Inflammatory macrophage treated with lipopolysaccharide for 4 hours (primary cell): ENCODE results near the gene MGRN1.
A peak's percentile ranks its signal among the peaks of the same experiment; 100 is the strongest.

Source experiments
- DNase-seq: peaks from one replicate; pipeline ENCODE4 v3.0.0-alpha.2; 2020

The MGRN1 gene

DNA sequence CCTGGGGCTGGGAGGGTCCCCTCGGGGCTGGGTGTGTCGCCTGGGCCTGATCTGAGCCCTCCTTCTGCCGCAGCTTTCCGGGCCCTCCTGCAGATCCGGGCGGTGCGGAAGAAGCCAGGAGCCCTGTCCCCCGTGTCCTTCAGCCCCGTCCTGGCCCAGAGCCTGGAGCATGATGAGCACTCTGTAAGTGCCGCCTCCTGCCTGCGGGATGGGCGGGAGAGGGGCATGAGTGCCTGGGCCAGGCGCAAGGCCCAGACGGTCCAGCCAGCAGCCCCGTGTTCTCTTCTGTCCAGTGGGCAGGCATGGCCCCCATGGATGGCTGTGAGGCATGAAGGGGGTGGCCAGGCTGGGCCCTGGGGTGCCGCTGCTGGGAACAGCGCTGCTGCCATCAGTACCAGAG, 52.8 kb downstream of the MGRN1 start:
- DNase-seq, result no peak

DNA sequence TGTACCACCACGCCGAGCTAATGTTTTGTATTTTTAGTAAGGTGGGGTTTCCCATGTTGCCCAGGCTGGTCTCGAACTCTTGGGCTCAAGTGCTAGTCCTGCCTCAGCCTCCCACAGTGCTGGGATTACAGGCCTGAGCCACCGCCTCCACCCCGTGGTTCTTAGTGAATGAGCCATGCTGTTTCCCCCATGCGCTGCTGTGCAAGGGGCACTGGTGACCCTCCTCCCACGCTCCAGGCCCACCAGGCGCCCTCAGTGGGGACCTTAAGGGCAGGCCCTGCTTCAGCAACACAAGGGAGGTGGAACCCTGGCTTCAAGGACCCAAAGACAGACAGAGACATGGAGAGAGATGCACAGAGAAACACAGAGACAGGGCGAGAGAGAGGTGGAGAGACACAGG, 53.4 kb downstream of the MGRN1 start:
- no peak for DNase-seq

DNA sequence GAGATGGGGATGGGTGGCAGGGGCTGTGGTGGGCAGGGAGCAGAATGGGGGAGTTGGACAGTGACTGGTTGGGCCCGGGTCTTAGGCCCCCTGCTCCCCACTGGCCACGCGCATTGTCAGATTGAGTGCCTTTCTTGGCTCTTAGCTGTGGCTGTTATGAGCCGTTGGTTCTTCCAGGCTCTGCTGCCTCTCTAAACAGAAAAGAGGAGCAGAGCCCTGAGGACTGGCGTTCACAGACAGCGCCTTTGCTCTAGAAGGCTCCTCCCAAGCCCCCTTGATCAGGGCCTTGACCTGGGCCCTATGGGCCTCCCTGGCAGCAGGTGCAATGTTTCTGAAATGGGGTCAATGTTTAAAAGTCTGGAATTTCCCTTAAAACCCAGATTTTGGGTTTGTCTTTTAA, 54.0 kb downstream of the MGRN1 start:
- no peak for DNase-seq

DNA sequence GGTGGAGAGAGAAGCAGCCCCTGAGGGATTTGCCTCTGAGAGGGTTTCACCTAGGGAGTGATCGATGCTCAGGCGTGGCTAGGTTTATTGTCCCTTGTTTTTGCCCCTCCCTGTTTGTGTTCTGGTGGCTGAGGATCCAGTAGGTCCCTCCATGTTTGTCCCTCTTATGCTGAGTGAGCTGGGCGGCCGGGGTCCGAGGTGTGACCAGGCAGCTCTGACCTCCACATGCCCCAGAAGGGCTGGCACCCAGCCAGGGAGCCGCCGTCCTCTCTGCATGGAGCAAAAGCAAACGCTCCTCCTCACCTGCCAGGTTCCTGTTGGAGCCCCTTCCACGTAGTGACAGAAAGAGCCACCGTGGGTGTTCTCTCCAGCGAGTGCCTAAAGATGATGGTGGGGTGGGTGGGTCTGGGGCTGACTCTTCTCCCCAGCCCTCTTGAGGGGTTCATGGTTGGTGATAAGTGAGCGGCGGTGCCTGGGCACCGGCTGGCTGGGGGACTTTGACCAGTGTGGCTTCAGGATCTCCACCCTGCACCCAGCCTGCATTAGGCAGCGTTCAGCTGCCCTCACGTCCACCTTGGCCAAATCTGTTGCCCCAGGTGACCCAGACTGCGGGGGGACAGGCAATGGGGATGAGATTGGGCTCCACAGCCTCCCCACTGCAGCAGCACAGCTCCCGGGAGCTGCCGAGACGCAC, 54.7 kb downstream of the MGRN1 start:
- DNase-seq, result no peak

DNA sequence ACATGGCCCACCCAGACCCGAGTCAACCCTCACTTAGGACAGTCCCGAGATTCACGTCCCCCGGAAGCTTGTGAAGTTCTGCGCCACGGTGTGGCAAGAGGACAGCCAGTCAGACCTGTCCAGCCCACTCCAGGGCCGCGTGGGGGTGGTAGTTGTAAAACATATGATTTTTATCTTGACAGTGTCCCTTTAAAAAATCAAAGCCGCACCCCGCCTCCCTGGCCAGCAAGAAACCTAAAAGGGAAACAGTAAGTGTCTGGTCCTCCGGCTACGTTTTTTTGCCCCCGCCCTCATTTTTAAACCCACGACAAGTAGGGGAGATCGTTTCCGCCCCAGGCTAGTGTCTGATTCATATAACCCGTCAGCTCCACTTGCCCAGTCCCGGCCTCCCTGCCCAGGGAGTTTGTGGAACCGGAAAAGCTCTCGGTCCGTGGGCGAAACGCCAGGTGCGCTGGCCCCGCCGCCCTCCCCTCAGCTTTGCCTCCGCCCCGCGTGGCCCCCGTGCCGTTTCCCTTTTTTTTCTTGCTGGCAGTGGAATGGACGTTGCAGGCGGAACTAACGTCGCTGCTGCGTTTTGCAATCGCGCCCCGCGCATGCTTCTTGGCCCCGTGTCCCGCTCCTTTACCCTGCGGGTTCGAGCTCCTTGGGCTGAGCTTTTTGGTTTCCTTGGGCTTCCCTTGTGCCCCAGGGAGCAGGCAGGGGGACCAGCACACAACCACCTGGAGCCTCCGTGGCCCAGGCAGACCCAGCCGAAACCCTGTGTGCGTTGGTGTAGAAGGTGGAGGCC, 55.4 kb downstream of the MGRN1 start:
- DNase-seq, result peak; percentile 84

DNA sequence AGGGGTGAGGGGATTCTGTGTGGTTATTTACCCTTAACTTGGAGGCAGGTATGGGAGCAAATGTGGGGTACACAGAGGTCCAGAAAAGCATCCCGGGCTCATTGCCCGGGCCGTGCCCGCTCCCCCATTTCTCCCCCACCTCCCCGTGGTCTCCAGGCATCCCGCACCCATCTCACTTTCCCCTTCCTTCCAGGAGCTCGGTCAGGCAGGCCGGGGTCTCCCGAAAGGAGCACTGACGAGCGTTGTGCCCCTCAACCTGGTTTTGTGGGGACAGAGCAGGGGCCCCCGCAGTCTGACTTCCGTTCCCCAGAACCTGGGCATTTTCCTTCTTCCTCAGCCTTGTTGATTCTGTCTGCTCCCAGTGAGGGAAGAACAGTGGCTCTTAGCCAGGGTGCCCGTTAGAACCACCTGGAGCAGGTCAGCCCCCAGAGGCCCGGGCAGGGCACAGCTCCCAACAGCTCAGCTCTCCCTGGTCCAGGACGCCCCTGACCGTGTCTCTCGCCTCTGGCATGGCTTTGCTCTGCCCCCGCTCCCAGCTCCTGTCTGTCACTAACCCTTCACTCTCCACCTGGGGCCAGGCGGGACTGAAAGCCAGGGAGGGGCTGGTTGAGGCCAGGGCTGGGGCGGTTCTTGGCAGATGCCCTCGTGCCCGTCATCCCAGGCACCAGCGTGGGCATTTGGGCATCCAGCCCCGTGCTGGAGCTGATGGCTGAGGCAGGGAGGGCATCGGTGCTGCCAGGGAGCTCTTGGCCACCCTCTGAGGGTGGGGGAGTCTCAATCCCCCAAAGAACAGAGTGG, 56.2 kb downstream of the MGRN1 start:
- no peak for DNase-seq

DNA sequence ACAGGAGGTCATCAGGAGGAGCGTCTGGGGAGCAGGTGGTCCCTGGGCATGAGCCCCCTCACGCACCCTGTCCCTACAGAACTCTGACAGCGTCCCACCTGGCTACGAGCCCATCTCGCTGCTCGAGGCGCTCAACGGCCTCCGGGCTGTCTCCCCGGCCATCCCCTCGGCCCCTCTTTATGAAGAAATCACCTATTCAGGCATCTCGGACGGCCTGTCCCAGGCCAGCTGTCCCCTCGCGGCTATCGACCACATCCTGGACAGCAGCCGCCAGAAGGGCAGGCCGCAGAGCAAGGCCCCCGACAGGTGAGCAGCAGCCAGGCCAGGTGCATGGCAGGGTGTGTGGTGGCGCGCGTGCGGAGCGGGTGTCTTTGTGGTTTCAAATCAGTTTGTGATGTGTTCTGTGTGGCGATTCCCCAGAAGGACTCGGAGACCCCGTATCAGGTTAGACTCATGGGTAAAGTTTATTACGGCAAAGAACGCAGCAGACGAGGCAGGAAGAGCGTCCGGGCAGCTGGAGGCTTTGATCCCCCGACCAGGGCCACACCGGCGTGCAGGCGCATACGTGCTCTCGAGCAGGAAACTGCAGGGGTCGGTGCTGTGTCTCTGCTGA, 57.0 kb downstream of the MGRN1 start:
- no peak for DNase-seq

DNA sequence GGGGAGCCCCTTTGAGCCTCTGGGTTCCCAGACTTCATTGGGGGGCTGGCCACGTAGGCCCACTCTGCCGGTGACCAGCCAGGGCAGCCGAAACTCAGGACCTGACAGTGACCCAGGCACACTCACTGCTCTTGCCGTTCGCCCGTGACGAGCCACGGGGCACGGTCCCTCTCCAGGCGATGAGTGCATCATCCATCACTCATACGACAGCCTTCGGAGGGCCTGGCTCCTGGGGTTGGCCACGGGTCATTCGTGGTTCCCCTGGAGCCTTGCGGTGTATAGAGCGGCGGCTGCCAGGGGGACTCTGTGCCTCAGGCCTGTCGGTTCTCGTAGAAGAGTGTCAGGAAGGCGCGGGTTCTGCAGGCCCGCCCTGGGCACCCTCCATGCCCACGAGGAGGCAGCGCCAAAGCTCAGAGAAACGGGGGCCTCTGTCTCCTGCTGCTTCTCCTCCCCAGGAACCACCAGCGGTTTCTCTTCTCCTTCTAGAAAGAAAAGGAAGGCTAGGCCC, 57.5 kb downstream of the MGRN1 start:
- DNase-seq, result no peak

DNA sequence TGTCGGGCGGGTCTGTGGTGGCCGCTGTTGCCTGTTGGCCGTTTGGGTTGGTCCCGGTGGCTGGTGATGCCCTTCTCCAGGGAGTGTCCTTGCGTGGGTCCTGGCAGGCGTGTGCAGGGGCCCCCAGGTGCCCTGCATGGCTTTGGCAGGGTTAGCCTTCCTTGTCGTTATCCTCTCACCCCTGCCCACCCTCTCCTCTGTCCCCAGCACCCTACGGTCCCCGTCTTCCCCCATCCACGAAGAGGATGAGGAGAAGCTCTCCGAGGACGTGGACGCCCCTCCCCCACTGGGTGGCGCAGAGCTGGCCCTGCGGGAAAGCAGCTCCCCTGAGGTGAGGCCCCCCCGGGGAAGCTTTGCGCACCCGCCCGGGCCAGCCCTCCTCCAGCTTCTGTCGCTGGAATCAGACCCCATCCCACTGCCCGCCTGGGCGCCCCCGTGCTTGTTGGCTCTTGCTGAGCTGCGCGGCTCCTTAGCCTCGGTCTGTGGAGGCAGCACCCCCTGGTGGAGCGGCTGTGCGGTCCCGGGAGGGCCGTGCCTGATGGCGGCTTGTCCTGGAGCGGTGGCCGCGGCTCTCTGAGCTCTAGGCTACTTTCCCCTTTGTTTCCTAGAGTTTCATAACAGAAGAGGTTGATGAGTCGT, 58.1 kb downstream of the MGRN1 start:
- DNase-seq, result peak; percentile 50

DNA sequence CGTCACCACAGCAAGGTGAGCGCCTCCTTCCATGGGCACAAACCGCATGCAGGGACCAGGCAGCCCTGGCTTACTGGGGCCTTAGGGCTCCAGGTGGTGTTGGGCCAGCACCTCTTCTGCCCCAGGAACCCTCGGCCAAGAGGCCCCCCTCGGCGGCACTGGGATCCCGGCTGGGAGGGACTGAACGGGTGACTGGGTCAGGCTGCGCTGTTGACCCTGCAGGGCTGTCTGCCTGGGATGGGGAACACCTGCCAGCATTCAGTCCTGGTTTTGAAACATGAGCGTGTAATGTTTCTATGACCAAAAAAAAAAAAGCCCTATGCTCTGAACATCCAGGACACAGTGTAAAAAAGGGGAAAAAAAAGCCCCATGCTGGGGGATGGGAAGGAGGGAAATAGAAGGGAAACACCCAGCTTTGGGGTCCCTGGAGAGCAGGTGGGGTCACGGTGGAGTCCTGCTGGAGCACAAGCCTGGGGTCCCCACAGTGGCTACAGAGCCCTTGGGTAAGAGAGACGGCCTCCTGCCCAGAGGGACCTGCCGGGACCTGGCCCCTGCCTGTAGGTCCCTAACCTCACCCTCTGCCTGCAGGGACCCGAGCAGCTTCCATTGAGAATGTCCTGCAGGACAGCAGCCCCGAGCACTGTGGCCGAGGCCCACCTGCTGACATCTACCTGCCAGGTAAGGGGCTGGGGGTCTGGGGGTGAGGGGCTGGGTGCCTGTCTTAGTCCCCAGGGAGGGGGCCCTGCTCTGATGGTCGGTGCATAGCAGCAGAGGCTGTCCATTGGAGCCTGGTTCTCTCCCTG, 58.8 kb downstream of the MGRN1 start:
- no peak for DNase-seq

DNA sequence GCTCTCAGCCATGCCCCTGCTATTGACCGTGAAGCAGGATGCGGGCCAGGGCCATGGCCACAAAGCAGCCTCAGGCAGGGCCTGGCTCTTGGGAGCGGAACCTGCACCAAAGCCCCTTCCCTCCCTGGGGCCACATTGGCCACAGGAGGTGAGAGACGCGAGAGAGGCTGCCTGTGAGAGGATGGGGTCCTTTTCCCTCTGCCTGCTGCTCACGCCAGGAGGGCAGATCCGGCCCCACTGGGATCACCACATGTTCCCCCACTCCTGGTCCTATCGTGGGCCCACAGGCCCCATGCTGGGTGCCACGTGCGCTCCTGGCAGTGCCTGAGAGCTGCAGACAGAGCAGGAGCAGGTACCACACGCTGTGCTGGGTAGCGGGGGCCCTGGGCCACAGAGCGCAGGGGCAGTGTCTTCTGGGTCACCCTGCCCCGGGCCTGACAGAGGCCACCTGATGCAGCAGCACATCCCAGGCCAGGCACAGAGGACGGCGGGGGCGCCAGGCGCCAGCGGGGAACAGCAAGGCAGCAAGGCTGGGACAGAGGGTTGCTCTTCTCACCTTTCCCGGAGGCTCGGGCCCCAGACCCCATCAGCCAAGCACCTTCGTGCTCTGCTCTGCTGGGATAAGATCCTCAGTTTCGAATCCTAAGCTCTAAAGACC, 59.6 kb downstream of the MGRN1 start:
- DNase-seq, result no peak

DNA sequence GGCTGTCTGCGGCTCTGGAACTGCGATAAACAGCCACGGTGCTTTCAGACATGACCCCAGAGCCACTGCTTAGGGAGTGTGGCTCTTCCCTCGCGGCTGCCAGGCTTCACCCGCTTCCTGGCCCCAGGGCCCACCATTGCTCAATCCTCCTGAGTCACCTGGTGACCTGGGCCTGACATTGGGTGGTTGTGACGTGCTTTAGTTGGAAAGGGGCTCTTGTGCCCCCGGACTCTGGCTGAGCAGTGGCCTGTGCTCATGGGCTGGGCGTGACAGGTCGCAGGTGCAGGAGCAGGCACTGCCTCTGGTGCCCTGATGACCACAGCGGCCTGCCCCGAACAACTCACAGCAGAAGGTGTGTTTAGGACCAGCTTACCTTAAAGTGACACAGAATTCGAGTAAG, 60.1 kb downstream of the MGRN1 start:
- DNase-seq, result no peak

DNA sequence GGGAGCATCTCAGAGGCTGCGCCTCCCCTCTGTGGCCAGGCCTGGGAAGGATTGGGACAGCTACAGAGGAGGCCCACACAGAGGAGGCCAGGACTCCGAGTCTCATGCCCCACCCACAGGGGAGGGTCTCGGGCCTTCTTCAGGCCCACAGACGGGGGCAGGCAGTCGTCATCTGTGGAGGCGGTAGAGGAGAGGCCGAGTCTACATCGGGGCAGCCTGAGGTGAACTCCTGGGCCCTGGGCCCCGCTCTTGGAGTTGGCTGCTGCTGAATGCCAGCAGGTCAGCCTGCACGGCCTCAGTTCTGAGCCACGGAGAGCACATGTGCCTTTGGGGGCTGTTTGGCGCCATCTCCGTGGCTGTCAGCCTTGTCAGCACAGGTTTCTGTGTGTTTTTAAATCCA, 60.7 kb downstream of the MGRN1 start:
- no peak for DNase-seq

DNA sequence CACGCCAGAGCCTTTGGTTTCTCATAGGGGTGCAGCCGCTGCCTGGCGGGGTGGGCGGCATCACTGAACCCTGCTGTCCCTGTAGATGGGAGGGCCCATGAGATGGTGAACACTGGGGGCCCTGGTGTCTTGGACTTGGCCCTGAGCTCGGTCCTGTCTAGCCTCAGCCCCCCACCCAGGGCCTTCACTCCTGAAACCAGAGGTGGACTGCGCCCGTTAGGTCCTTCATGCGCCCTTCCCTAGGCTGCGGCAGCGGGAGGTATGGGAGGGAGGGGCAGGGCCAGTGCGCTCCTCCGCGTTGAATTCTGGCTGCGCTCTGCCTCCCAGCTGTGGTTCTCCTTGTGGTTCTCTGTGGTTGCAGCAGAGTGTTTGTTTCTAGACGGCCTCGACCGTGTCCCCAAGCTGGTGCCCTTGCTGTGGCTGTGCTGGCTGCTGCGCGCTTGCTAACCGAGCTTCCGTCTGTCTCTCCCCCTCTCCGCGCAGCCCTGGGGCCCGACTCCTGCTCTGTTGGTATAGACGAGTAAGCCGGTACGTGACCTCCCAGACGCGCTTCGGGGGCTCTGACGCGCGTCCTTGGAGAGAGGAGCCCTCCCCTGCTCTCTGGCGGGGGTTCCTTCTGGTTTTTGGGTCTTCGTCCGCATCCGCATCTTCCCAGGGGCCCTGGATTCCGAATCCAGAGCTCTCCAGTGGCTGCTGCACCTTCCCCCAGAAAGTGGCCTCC, 61.3 kb downstream of the MGRN1 start:
- no peak for DNase-seq

DNA sequence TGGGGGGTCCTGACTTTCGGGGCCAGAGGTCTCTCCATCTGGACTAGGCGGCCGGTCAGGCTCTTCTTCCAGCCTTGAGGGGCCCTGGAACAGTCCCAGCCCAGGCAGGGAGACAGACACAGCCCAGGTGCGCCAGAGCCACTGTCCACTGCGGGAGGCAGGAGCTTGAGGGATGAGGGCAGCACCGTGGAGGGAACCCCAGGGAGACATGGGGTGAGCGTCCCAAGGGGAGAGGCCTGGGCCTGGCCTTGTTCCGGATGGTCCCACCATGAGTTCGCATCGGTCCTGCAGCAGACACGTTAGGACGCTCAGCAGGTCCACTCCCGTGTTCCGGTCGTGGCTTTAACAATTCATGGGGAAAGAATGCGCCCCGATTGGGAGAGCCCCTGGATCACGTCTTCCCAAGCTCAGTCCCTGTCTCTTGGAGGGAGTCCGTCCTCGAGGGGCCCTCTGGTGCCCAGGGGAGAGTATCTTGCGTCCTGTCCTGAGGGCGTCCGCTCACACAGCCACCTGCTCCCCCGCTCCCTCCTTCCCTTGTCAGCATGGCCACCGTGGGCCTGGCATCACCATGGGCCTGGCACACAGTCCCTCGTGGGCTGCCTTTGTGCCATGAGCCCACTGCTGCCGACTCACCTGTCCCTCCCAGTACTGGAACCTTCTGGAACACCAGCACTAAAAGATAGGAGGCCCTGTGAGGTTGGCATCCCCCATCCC, 62.0 kb downstream of the MGRN1 start:
- DNase-seq, result no peak

DNA sequence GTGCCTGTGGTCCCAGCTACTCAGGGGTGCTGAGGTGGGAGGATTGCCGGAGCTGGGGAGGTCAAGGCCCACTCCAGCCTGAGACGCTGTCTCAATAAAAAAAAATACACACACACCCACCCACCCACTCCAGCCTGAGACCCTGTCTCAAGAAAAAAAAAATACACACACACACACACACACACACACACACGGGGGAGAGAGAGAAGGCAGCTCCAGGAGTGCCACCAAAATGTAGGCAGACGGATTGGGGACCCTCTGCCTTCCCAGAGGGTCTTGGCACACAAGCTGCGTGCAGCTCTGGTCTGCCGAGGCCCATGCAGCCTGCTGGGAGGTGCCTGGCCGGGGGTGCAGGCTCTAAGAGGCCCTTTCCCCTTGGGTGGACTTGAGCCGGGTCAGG, 62.8 kb downstream of the MGRN1 start:
- DNase-seq, result no peak

DNA sequence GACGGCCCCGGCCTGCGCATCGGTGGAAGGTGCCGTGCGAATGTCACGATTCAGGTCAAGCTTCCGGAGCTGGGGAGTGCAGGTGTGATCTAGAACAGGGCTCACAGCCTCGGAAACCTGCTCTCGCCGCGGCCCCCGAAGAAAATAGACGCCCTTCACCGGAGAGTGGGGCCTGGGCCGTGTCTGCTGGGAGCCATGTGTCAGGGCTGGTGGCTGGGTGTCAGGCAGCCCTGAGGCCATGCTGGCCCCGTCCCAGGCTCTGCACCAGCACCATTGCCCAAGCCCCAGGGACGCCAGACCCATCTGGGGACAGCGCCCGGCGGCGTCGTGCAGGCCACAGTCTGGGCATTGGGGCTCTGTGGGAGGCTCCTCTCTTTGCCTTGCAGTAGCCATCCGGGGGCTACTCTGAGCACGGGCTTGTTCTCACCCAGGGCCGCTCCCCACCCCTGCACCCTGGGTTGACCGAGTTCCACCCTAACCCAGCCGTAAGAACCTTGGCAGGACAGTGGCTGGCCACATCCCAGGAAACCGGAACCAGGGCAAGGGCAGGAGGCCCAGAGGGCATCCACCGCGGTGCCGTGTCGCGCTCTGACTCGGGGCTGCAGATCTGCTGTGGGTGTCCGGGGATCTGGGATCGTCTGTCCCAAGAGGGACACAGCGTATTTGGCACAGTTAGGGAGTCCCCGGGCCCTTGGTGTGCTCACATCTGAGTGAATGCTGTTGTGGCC, 63.5 kb downstream of the MGRN1 start:
- DNase-seq, result no peak

DNA sequence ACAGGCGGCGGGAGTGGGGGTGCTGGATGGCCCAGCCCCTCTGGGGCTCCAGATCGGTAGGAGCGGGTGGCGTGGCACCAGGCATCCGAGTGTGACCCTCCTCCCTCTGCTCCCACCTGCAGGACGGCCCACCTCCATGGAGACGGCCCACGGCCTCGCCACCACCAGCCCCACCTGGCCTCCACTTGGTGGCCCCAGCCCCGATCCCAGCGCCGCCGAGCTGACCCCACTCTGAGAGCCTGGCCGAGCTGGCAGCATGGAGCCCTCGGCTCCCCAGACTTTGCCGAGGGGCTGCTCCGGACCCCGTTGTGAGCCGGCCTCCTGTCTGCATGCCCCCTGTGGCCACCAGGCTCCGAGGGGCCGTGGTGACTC, 64.0 kb downstream of the MGRN1 start:
- DNase-seq, result no peak

DNA sequence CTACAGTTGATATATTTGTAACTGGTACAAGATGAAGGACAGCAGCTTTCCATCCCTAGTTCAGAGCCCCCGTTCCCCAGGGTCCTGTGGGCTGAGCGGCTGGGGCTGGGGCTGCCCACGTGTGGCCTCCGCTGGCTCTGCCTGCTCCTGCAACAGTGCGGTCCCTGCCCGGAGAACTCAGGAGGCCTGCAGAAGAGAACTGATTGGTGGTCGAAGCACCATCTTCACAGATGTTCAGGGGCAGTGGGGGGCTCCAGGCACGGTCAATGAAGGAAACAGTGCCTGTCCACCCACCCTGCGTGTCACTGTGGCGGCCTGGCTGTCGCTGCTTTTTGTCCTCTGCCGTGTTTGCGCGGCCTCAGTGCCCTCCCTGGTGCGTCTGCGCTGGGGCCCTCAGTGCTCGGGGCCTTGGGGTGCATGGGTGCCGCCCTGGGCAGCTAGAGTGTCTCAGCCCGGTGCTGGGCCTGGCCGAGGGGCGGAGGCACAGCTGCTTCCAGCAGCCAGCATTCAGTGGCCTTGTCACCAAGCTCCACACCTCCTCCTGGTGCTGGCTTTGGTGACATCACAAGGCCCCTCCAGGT, 64.6 kb downstream of the MGRN1 start:
- DNase-seq, result no peak
